NCI-H2107 treated with DMSO at 0.1 percent for 48 hours (cell line): ENCODE data around the gene RCC2.

ENCODE experiments used
- DNase-seq: peaks from one replicate; lab custom pipeline; 2025; ENCODE audit not compliant: unreplicated experiment; lab: John Stamatoyannopoulos, UW

The RCC2 gene

GRCh38 chr1:17442841-17443240 is 3.4 kb upstream of the RCC2 start:
- no peak for DNase-seq

- DNase-seq = no peak
Observed at GRCh38 chr1:17441993-17442357, 2.5 kb upstream of the RCC2 start.

- peak; percentile 82 for DNase-seq
Observed at GRCh38 chr1:17441265-17441992, 2.0 kb upstream of the RCC2 start.

GRCh38 chr1:17440827-17441168 is 1.3 kb upstream of the RCC2 start:
- no peak for DNase-seq

GRCh38 chr1:17440074-17440826 is 773 bp upstream of the RCC2 start:
- DNase-seq = no peak

GRCh38 chr1:17438318-17439249 is 893 bp downstream of the RCC2 start:
- DNase-seq = no peak

- no peak for DNase-seq
Observed at GRCh38 chr1:17437580-17438317, 1.7 kb downstream of the RCC2 start.

GRCh38 chr1:17437260-17437579 is 2.3 kb downstream of the RCC2 start:
- no peak for DNase-seq

- no peak for DNase-seq
Observed at GRCh38 chr1:17436380-17437174, 2.9 kb downstream of the RCC2 start.

- DNase-seq = no peak
Observed at GRCh38 chr1:17434601-17435000, 4.9 kb downstream of the RCC2 start.

GRCh38 chr1:17434016-17434415 is 5.5 kb downstream of the RCC2 start:
- DNase-seq = no peak

- DNase-seq = no peak
Observed at GRCh38 chr1:17433261-17433660, 6.2 kb downstream of the RCC2 start.

- DNase-seq = no peak
Observed at GRCh38 chr1:17432412-17432811, 7.1 kb downstream of the RCC2 start.

- DNase-seq = no peak
Observed at GRCh38 chr1:17429183-17429582, 10.3 kb downstream of the RCC2 start.

GRCh38 chr1:17427696-17428660 is 11.5 kb downstream of the RCC2 start:
- no peak for DNase-seq

- no peak for DNase-seq
Observed at GRCh38 chr1:17425806-17426600, 13.5 kb downstream of the RCC2 start.

GRCh38 chr1:17423781-17424245 is 15.7 kb downstream of the RCC2 start:
- no peak for DNase-seq

- DNase-seq = no peak
Observed at GRCh38 chr1:17422461-17422860, 17.0 kb downstream of the RCC2 start.
